HCT116 (cell line): Measurements from ENCODE around the gene RASAL2. TPM values are rescaled to one million over a fixed set of nuclear protein-coding genes. Genes with fewer than 3 reads are reported as not detected.

Experiments used
- ATAC-seq: fragments of 200-7000 bp; cut with Tn5 transposase; 2 replicates; pipeline ENCODE4 v1.9.1; 2020; ENCODE audit warnings: mild to moderate bottlenecking, moderate library complexity
- BruUV-seq: library from RNA; stranded (reverse); fragments of 400-500 nt; replicated peaks from 2 replicates; lab custom pipeline; 2021; lab: Mats Ljungman, UMichigan
- CTCF ChIA-PET: fragments of 300-600 bp; sonication (Branson Sonifier 250); formaldehyde crosslinking; loops from one replicate; lab custom pipeline; 2021; ENCODE audit warnings: antibody characterized with exemption; lab: Charles Lee
- POLR2A ChIA-PET: fragments of 300-600, 350-600 bp; sonication (Branson Sonifier 250); formaldehyde crosslinking; loops from one replicate; lab custom pipeline; 2021; ENCODE audit warnings: antibody characterized with exemption; lab: Charles Lee
- RAD21 ChIA-PET, 2 experiments: fragments of 300-600 bp; sonication (Branson Sonifier 250); formaldehyde crosslinking; loops; one replicate each; lab custom pipeline; 2023; ENCODE audit warnings: low total read pairs in 2 of 2; ENCODE audit not compliant: uncharacterized antibody in 2 of 2, unreplicated experiment in 2 of 2, low non-redundant PET in 1 of 2; lab: Charles Lee
- DNase-seq: peaks from one replicate; pipeline ENCODE4 v3.0.0-alpha.2; 2010; ENCODE audit warnings: low read depth, low spot score
- H2AFZ ChIP-seq: fragments of 200-600 bp; shearing (Covaris generic), sonication (generic); 2 replicates; pipeline ENCODE4 v1.6.1; 2017; ENCODE audit warnings: low read depth, mixed run types, mixed read lengths, antibody characterized with exemption, low read length; ENCODE audit not compliant: poor library complexity, severe bottlenecking
- H3K27ac ChIP-seq: 2 replicates; pipeline ENCODE4 v1.5.1; 2012; ENCODE audit warnings: low read depth, low read length
- H3K27me3 ChIP-seq: fragments of 200-600 bp; sonication (generic); 2 replicates; pipeline ENCODE4 v1.6.1; 2016; ENCODE audit warnings: mixed run types, low read length, mixed read lengths; ENCODE audit not compliant: insufficient read depth
- H3K36me3 ChIP-seq, 2 experiments: fragments of 200-500 bp in 1 of 2; fragments of 200-600 bp in 1 of 2; sonication (Bioruptor generic) in 1 of 2; sonication (generic) in 1 of 2; 2 replicates each; pipeline versions ENCODE4 v1.5.1 to v1.6.1; 2014 to 2016; ENCODE audit warnings: low read length in 2 of 2, inconsistent platforms in 1 of 2, mixed read lengths in 1 of 2, mixed run types in 1 of 2; ENCODE audit not compliant: insufficient read depth in 2 of 2, control insufficient read depth in 1 of 2
- H3K4me1 ChIP-seq, 2 experiments: fragments of 200-600 bp in 1 of 2; sonication (generic) in 1 of 2; 2 replicates each; pipeline versions ENCODE4 v1.5.1 to v1.6.1; 2012 to 2017; ENCODE audit warnings: low read length in 2 of 2, inconsistent platforms in 1 of 2, mild to moderate bottlenecking in 1 of 2, mixed read lengths in 1 of 2, mixed run types in 1 of 2, moderate library complexity in 1 of 2; ENCODE audit not compliant: insufficient read depth in 2 of 2, control insufficient read depth in 1 of 2
- H3K4me2 ChIP-seq: fragments of 200-600 bp; sonication (generic); 2 replicates; pipeline ENCODE4 v1.6.1; 2017; ENCODE audit warnings: mixed run types, low read length, mixed read lengths
- H3K4me3 ChIP-seq, 2 experiments: fragments of 200-600 bp in 1 of 2; sonication (generic) in 1 of 2; replicated peaks in 1 of 2; 2 replicates each; pipeline ENCODE4 v1.5.1; 2011 to 2016; ENCODE audit warnings: low read length in 2 of 2, control low read depth in 1 of 2, low read depth in 1 of 2, mild to moderate bottlenecking in 1 of 2, mixed read lengths in 1 of 2, mixed run types in 1 of 2
- H3K79me2 ChIP-seq: fragments of 200-600 bp; sonication (generic); 2 replicates; pipeline ENCODE4 v1.6.1; 2017; ENCODE audit warnings: mild to moderate bottlenecking, mixed run types, low read length, moderate library complexity, mixed read lengths; ENCODE audit not compliant: insufficient read depth
- H3K9ac ChIP-seq: fragments of 200-600 bp; sonication (generic); 2 replicates; pipeline ENCODE4 v1.6.1; 2016; ENCODE audit warnings: low read length, mixed read lengths
- H3K9me2 ChIP-seq: fragments of 200-600 bp; sonication (generic), shearing (Covaris generic); 2 replicates; pipeline ENCODE4 v1.6.1; 2017; ENCODE audit warnings: mixed run types, mild to moderate bottlenecking, moderate library complexity; ENCODE audit not compliant: insufficient read depth
- H3K9me3 ChIP-seq, 2 experiments: fragments of 200-500 bp in 1 of 2; fragments of 200-600 bp in 1 of 2; sonication (Bioruptor generic) in 1 of 2; sonication (generic) in 1 of 2; 2 replicates each; pipeline ENCODE4 v1.6.1; 2014 to 2017; ENCODE audit warnings: low read length in 2 of 2, mixed read lengths in 2 of 2, inconsistent platforms in 1 of 2, low read depth in 1 of 2, mild to moderate bottlenecking in 1 of 2, mixed run types in 1 of 2, moderate library complexity in 1 of 2; ENCODE audit not compliant: control insufficient read depth in 1 of 2, insufficient read depth in 1 of 2
- H4K20me1 ChIP-seq: fragments of 200-600 bp; sonication (generic), shearing (Covaris generic); 2 replicates; pipeline ENCODE4 v1.6.1; 2017; ENCODE audit warnings: mixed run types, mild to moderate bottlenecking, moderate library complexity; ENCODE audit not compliant: insufficient read depth
- CBX3 ChIP-seq: IDR thresholded peaks from 2 replicates; pipeline ENCODE4 v1.6.1; 2012; ENCODE audit warnings: low read depth
- EGR1 ChIP-seq: IDR thresholded peaks from 2 replicates; pipeline ENCODE4 v1.6.1; 2012; ENCODE audit warnings: low read depth
- POLR2A ChIP-seq: IDR thresholded peaks from 2 replicates; pipeline ENCODE4 v1.7.0; 2011; ENCODE audit warnings: borderline replicate concordance; ENCODE audit not compliant: insufficient read depth, insufficient read length; ENCODE audit errors: extremely low read depth
- POLR2AphosphoS5 ChIP-seq: IDR thresholded peaks from 2 replicates; pipeline ENCODE4 v1.6.1; 2011; ENCODE audit warnings: mild to moderate bottlenecking, low read depth, low read length, moderate library complexity
- RAD21 ChIP-seq: IDR thresholded peaks from 2 replicates; pipeline ENCODE4 v1.6.1; 2012; ENCODE audit warnings: low read depth, mild to moderate bottlenecking
- SIN3A ChIP-seq: IDR thresholded peaks from 2 replicates; pipeline ENCODE4 v1.6.1; 2012; ENCODE audit warnings: low read depth
- SP1 ChIP-seq: IDR thresholded peaks from 2 replicates; pipeline ENCODE4 v1.6.1; 2012; ENCODE audit warnings: low read depth
- SRF ChIP-seq: IDR thresholded peaks from 2 replicates; pipeline ENCODE4 v1.6.1; 2012; ENCODE audit warnings: low read depth
- TCF7L2 ChIP-seq: IDR thresholded peaks from 2 replicates; pipeline ENCODE4 v1.7.0; 2011; ENCODE audit warnings: borderline replicate concordance, inconsistent platforms; ENCODE audit not compliant: insufficient read depth, insufficient read length; ENCODE audit errors: extremely low read depth
- YY1 ChIP-seq: IDR thresholded peaks from 2 replicates; pipeline ENCODE4 v1.6.1; 2011; ENCODE audit warnings: low read length, low read depth, moderate library complexity, mild to moderate bottlenecking; ENCODE audit not compliant: insufficient replicate concordance; ENCODE audit errors: extremely low read depth
- ZFX ChIP-seq: fragments of 450-650 bp; IDR thresholded peaks from 2 replicates; pipeline ENCODE4 v1.6.1; 2017
- intact Hi-C: fragments of 100-400 bp; cut with micrococcal nuclease; formaldehyde crosslinking; loops from 2 replicates; pipeline ENCODE4 v1.10.0; 2022
- total RNA-seq: library from RNA; stranded (reverse); gene quantifications from one replicate; pipeline ENCODE4 v1.2.1, GENCODE V29; 2021; ENCODE audit not compliant: unreplicated experiment
- TF ChIP-seq, protein P1 (sequence below), 3 experiments: fragments of 200-600 bp in 1 of 3; sonication (generic) in 1 of 3; IDR thresholded peaks in 2 of 3; conservative IDR thresholded peaks in 1 of 3; 2 replicates each; pipeline ENCODE4 v1.5.1; 2012 to 2017; ENCODE audit warnings: low read depth in 2 of 3, low read length in 2 of 3, antibody characterized with exemption in 1 of 3, borderline replicate concordance in 1 of 3, control low read depth in 1 of 3, mild to moderate bottlenecking in 1 of 3, mixed read lengths in 1 of 3, mixed run types in 1 of 3, moderate library complexity in 1 of 3; ENCODE audit not compliant: insufficient read depth in 1 of 3
- TF ChIP-seq, protein P2 (sequence below): IDR thresholded peaks from 2 replicates; pipeline ENCODE4 v1.6.1; 2012

Gene RASAL2
- total RNA-seq, 1 experiment from 2014 or later, result 11.7 TPM

DNA sequence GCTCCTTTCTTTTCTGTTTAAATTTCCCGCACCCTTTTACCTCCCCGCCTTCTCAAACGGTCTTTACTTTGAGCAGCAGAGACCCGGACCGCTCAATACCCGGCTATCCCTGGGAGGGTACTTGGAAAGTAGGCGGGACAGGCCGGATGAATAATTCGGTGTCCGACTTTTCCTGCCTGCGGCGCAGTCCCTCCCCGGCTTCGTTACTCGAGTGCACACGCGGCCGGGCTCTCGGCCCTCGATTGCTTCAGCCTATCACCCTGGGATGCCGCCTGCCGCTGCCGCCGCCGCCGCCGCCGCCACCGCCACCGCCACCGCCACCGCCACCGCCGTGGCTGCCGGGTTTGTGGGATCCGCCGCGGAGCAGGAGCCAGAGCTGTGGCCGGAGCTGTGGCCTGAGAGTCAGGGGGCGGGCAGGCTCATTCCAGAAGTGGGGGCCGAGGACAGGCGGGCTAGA is 382 bp upstream of the RASAL2 start:
- ChIA-PET RAD21 (no interaction called here), CTCF (no interaction called here), POLR2A (no interaction called here)
- BruUV-seq, result no TSS peak
- peaks cover 12 to 29% of the 10 kb centered on the region in 2 experiments for H3K4me1 ChIP-seq
- peak overlapping the region; percentile 98 for H3K4me2 ChIP-seq
- no peaks in the 10 kb centered on the region for H3K9me2 ChIP-seq
- no peaks in the 10 kb centered on the region for H3K9me3 ChIP-seq
- peak overlapping the region; percentile 75 for H3K27ac ChIP-seq
- H2AFZ ChIP-seq, result peak overlapping the region; percentile 53
- ATAC-seq, result peak; percentile 83
- TF ChIP-seq ZFX, result no peak
- 0 out of 2 replicates have a peak, but pooled peaks have one; percentile 9 for TF ChIP-seq RAD21
- TF ChIP-seq POLR2AphosphoS5, result peak; percentile 81
- peak; percentile 38 for TF ChIP-seq TCF7L2
- TF ChIP-seq, protein P1, sequence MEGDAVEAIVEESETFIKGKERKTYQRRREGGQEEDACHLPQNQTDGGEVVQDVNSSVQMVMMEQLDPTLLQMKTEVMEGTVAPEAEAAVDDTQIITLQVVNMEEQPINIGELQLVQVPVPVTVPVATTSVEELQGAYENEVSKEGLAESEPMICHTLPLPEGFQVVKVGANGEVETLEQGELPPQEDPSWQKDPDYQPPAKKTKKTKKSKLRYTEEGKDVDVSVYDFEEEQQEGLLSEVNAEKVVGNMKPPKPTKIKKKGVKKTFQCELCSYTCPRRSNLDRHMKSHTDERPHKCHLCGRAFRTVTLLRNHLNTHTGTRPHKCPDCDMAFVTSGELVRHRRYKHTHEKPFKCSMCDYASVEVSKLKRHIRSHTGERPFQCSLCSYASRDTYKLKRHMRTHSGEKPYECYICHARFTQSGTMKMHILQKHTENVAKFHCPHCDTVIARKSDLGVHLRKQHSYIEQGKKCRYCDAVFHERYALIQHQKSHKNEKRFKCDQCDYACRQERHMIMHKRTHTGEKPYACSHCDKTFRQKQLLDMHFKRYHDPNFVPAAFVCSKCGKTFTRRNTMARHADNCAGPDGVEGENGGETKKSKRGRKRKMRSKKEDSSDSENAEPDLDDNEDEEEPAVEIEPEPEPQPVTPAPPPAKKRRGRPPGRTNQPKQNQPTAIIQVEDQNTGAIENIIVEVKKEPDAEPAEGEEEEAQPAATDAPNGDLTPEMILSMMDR (IDR thresholded peaks at IDR 0.05 in 2 of 3, conservative IDR thresholded peaks at IDR 0.05 in 1 of 3; ENCODE audit: borderline replicate concordance in 1 of 3, insufficient read depth in 1 of 3, low read depth in 2 of 3, low read length in 2 of 3), result no peak
- peak; percentile 41 for TF ChIP-seq POLR2A
- TF ChIP-seq SP1, result peak; percentile 66; the same call in 1 of the 2 replicates
- peak; percentile 90 for TF ChIP-seq SIN3A
- TF ChIP-seq, protein P2, sequence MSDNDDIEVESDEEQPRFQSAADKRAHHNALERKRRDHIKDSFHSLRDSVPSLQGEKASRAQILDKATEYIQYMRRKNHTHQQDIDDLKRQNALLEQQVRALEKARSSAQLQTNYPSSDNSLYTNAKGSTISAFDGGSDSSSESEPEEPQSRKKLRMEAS, result peak; percentile 98
- TF ChIP-seq SRF, result peak; percentile 97
- TF ChIP-seq CBX3, result peak; percentile 90
- TF ChIP-seq EGR1, result no peak
- peak; percentile 74 for TF ChIP-seq YY1
- DNase-seq, result peak; percentile 90
- peaks cover 0 to 4% of the 10 kb centered on the region in 2 experiments; a peak in 1 of 4 replicates for H3K36me3 ChIP-seq
- peaks cover 42% of the 10 kb centered on the region for H3K79me2 ChIP-seq
- no peaks in the 10 kb centered on the region for H3K27me3 ChIP-seq
- intact Hi-C loops, result loop anchor here (5.0 kb wide), 1 partner anchor 144 kb away; no protein-coding TSS in a partner anchor
- peak overlapping the region; percentile 73 for H3K9ac ChIP-seq
- H3K4me3 ChIP-seq, result peak overlapping the region; percentile 68 to 72
- H4K20me1 ChIP-seq, result no peaks in the 10 kb centered on the region
